ENCODE measurements around the gene APC2.
"Not testable (repeated sequence)": the region's sequence is repeated elsewhere in the genome, so short reads cannot be mapped to it uniquely, and the experiment has no call there.

The APC2 gene

DNA sequence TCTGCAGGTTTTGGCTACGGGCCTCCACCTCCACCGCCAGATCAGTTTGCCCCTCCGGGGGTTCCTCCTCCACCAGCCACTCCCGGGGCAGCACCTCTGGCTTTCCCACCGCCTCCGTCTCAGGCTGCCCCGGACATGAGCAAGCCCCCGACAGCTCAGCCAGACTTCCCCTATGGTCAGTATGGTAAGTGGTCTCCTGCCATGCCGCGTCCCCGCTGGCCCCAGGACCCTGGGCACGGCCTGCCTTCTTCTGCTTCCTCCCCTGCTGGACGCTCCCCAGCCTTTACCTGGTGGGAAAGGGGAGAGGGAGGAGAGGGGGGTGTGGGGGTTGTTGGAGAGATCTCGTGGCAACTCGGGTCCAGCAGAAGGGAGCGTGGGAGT, 17.4 kb upstream of the APC2 start:
- DNase-seq, result no peak

DNA sequence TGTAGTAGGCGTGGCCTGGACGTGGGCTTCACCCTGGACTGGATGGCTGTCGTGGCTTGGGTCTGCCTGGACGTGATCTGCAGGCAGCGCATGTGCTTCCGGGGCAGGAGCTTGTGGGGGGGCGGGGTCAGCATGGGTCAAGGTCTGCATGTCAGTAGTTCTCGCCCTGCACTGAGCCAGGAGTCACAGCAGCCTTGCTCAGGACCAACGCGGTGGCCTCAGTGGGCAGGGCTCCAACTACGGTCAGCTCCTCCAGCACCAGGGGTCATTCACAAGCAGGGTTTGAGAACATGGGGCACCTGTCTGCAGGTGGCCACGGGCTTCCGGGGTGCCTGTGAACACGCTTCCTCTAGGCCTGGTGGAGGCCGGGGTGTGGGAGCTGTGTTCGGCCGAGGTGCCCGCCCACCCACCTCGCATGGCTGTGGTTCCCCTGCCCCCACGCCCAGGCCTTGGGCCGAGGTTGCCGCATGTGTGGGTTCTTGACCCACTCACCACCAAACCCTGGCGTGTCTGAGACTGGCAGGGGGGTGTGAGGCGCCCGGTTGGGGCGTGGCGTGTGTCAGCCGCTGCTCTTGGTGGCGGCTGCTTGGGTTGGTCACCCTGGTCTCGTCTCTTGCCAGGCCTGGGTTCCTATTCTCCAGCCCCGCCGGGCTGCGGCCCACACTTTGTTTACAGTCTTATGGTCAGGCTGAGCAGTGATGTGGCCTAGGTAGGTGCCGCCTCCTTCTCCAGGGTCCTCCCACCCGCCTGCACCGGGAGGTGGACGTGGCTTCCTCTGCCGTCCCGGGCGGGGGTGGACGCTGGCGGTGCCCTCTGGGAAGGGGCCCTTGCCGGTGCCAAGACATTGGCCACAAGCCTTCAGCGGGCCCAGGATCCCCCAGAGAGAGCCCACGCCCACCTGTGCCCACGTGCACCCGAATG, 16.5 kb upstream of the APC2 start:
- DNase-seq, result no peak

DNA sequence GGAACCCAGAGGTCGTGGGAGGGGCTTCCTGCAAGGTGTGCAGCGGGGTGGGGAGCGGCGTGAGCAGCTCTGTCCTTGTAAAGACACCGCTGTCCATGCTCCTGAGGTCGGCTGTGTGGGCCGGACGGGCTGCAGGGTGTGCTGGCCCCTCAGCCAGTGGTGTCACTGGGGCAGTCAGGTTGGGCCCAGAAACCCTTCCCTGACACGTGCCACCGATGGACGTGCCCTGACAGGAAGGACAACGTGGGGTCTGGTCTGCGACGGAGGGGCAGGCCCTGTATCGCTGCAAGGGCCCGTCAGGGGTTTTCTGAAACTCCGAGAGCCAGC, 15.9 kb upstream of the APC2 start:
- no peak for DNase-seq

DNA sequence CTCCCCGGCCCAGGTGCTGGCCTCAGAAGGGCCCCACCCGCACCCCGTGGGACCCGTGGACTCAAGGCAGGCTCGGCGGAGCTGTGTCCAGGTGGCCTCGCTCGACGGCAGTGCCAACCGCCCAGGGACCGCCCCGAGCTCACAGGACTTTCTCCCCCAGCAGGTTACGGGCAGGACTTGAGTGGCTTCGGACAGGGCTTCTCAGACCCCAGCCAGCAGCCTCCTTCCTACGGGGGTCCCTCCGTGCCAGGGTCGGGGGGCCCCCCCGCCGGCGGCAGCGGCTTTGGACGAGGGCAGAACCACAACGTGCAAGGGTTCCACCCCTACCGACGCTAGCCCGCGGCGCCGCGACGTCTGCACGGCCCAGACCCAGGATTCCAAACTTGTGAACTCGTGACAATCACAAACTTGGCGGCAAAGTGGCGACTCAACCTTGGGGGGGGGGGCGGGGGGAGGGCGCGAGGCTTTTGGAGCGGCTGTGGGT, 15.3 kb upstream of the APC2 start:
- no peak for DNase-seq

DNA sequence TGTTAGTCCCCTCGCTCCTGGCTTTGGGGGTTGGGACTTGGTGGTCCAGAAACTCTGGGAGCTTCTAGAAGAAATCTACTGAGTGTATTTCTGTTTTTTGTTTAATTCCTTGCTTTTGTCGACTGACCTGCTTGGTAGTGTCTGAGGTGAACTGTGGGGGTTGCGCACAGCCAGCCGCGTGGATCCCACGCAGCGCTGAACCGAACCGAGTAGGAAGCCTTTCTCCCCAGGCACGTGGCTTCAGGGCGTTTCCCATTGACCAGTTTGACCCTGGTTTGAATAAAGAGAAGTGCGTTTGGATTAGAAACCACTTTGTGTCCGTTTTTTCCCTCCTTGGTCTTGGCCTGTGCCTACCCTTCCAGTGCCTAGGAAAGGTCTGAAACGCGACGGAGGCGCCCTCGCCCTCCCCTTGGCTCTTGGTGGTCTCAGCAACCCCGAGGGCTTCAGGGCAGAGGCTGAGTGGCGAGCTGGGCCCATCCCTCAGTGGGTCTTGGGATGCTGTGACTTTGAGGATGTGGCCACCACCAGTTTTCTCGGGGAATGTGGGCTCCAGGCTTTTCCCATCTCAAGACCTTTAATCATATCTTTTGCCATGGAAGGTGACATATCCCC, 14.4 kb upstream of the APC2 start:
- no peak for DNase-seq

DNA sequence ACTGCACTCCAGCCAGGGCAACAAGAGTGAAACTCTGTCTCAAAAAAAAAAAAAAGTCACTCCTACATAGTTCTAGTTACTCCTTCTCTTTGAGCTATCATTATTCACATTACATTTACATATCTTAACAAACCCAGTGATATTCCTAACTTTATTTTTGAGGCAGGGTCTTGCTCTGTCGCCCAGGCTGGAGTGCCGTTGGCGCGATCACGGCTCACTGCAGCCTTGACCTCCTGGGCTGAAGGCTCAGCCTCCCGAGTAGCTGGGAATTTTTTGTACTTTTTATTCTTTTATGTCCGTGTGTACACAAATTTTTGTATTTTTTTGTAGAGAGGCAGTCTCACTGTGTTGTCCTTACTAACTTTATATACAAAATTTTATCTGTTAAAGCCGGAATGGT, 12.3 kb upstream of the APC2 start:
- DNase-seq, result no peak

DNA sequence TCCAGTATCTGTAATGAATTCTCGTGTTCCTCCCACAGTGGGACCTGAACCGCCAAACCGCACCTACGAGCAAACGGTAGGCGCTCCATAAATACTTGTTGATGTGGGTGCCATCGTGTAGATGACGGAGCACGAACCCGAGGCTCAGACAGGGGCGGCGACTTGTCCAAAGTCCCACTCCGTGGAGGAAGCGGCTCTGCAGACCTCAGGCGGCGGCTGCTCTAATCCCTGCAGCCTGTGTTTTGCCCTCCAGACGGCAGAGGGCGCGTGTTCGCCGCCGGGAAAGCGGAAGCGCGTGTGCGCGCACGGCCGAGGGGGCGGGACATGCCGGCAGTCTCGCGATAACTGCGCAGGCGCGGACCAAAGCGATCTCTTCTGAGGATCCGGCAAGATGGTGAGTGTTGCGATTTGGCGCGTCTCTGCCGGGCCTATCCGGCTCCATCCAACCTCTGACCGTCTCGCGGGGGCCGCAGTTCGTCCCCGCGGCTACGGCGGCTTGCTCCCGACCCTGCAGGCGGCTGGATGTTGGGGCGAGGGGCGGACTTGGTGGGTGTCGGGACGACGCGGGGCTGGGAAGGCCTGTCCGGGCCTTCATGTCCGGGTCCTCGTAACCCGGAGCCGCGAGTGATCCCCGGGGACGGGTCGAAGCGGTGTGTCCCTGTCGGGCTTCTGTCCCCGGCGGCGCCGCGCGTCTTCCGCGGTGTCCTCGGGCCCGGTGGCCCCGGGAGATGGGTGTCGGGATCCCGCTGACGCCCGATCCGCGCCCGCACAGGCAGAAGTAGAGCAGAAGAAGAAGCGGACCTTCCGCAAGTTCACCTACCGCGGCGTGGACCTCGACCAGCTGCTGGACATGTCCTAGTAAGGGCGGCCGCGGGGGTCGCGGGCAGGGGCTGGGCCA, 11.6 kb upstream of the APC2 start, which contains the start of gene RPS15:
Gene RPS15 (plus strand): TSS at position 362 of the 898 bp plus-strand sequence. CDS start 30 bp downstream, at position 392.
- DNase-seq, result peak; percentile 92

DNA sequence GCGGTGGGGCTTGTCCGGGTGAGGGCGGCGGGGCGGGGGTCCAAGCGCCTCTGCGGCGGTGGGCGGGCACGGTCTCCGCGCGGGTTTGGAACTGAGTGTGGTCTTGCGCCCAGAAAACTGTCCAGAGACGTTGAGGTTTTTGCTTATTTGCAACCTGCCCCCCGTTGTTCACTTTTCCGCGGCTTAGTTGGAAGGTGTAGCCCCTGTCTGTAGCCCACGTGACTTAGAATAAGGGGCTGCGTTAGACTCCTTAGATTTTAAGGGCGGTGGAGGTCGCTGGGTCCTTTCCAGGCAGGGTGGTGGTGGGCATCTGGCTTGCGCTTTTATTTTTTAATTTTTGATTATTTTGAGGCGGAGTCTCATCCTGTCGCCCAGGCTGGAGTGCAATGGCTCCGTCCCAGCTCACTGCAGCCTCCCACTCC, 11.0 kb upstream of the APC2 start:
- DNase-seq, result no peak

DNA sequence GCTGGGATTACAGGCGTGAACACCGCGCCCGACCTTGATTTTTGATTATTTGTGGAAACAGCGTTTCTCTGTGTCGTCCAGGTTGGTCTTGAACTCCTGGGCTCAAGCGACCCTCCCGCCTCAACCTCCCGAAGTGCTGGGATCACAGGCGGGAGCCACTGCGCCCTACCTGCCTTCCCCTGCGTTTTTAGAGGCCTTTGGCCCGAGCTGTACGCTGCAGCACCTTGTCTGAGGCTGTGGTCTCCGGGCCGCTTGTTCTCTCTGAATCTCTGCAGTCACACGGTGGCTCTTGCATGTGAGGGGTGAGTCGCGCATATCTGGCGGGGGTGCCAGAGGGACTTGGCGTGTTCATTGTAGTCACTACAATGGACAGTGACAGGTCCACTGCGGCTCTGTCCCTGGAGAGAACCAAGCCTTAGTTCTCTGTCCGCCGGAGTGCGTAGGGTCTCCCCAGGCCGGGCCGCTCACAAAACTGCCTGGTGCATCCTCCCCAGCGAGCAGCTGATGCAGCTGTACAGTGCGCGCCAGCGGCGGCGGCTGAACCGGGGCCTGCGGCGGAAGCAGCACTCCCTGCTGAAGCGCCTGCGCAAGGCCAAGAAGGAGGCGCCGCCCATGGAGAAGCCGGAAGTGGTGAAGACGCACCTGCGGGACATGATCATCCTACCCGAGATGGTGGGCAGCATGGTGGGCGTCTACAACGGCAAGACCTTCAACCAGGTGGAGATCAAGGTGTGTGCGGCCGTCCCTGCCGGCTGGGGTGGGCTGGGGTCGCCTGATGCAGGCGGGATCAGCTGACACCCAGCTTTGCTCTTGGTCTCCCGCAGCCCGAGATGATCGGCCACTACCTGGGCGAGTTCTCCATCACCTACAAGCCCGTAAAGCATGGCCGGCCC, 10.2 kb upstream of the APC2 start:
- DNase-seq, result not testable (repeated sequence)

DNA sequence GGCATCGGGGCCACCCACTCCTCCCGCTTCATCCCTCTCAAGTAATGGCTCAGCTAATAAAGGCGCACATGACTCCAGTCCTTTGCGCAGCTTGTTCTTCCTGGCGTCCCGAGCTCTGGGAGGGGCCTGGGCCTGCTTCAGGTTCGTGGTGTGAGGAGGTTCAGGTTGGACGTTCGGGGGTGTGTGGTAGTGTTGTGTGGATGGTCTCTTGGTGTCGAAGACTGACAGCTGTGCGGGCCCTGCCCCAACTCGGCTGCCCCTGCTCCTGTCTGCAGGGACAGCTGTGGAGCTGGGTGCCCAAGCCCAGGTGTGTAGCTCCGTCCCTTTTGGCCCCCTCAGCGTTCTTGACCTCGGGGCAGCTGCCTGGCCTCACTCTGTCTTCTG, 9.5 kb upstream of the APC2 start:
- no peak for DNase-seq

DNA sequence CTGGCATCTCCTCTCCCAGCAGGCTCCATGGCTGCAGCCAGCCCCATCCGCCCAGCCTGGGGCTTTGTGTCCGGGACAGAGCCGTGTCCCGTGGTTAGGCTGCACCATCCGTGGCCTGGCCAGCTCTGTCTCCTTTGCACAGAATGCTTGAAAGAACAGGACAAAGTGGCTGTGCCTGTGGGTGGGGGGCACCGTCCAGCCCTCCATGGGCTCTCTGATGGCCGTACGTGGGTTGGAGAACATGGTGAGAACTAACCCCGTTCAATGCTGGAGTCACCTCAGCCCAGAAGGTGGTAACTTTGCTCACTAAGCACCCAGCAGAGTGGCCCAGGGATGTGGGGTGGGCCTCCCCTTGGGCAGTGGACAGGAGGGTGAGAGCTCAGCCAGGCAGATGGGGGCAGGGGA, 8.9 kb upstream of the APC2 start:
- DNase-seq, result no peak

DNA sequence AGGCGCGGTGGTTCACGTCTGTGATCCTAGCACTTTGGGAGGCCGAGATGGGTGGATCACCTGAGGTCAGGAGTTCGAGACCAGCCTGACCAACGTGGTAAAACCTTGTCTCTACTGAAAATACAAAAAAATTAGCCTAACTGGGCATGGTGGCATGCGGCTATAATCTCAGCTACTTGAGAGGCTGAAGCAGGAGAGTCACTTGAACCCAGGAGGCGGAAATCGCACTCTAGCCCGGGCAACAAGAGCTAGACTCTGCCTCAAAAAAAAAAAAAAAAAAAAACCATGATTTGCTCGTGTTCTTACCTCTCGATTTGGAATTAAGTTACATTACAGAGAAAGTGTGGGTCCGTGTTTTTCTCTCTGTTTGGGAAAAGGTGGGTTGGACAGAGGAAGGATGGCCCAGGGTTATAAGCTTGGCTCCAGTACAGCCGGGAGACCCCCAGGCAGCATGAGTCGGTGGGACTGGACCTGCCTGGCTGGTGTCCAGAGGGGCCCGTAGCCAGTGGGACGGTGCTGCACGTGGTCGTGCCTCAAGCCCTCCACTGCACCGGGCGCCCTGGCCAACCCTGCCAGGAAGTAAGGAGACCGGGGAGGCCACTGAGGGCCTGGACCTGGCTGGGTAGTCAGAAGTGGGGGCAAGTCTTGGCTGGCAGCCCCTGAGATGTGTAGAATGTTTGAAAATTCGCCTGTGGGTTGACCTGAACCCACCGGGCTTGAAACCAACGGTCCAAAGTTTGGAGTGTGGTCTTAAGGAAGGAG, 8.1 kb upstream of the APC2 start:
- no peak for DNase-seq

DNA sequence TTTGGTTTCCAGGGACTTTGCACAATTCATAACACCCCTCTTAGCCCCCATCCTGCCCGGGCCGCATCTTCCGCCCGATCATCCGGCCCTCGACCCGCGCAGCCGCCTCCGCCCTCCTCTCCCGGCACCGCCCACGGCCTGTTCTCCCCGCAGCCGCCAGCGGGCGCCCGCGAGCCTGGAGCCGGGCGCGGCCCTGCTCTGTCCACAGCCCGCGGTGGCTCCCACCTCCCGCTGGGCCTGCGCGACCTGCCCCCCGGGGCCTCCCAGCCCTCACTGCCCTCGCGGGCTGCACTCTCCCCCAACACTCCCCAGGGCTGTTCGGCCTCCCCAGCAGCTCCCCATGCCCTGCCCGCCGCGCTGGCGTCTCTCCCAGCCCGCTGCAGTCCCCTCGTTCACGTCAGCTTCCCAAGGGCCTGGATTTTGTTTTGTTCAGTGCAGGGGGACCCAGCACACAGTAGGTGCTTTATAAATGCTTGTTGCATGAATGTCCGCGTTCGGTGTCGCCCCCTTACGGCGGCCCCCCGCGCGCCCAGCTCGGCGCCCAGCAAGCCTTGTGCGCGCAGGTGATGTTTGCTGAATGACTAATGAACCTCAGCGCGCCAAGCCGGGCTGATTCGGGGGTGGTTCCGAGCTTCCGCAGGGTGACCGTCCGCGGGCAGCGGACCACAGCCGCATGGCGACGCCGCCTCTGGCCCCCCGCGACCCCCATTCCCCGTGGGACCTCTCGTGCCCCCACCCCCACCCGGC, 4.6 kb upstream of the APC2 start:
- peak; percentile 31 for DNase-seq

DNA sequence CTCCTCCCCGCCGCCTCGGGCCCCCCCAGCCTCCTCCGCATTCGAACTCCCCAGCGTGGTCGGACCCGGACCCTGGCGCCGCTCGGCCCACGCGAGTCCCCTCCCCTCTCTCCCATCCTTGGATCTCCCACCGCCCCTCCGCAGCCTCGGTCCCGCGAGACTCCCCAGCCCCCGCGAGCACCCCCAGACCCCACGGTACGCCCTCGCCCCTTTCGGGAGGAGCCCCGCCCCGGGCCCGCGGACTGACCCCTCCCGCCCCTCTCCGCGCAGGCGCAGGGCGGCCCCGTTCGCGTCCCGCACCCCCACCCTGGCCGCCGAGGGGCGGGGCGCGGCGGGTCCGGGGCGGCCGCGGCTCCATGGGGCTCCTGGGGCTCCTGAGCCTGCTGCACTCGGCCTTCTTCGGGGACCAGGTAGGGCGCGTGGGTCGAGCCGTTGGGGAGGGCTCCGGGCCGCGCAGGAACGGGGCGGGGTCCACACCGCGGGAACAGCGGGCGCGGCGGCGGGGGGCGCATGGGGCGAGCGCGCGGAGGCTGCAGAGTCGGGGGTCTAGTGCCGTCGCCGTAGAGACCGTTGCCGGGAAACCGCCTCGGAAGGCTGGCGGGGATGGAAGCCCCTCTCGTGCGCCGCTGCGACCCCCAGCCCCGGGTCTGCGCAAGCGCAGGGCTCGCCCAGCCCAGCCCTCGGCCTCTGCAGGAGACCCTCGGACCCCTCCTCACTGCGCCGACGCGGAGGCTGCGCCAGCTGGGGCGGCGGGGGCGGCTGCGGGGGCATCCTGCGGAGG, 3.8 kb upstream of the APC2 start:
- no peak for DNase-seq

DNA sequence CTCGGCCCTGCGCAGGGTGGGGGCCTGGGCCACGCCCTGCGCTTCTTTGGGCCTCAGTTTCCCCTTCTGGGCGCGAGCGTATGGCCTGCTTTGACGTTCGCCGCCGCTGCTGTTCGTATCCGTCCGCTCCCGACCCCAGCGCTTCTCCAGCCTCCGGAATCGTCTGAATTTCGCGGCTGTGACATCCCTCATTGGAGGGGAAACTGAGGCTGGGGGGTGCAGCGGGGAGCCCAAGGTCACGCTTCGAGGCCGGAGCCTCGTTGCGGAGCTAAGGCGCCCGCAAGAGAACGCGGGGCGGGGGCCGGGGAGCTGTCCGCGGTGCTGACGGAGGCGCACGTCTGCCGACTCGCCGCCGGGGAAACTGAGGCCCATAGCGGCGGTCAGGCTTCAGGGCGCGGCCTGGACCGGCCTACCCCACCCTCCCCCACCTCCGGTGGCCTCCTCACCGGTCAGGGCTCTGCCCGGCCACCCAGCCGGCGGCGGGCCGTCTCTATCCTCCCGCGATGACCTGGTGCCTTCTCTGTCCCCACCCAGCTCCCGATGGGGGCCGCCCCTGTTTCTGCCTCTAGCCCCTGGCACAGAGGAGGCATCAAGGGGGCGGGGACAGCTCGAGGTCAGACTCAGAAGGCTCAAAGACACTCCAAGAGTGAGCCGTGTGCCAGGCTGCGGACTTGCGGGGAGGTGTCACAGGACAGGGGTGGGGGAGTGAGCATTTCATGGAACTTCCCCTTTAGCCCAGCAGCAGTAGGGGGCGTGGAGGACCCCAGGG, 3.0 kb upstream of the APC2 start:
- no peak for DNase-seq

DNA sequence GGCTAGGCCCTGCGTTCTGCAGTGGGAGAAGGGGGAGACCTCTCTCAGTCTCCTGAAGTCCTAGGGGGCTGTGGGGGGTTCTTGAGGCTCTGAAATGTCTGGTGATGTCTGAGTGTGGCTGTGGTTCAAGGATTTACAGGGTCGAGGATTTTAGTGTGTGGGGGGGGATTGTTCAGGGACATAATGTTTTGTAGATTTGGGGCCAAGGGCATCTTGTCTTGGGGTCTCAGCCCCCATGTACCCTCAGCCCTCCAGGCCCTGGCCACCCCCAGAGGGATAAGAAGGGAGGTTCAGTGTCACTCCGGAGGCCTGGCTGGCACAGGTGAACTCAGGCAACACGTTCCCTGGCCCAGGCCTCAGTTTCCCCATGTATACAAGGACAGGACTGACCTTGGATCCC, 2.4 kb upstream of the APC2 start:
- no peak for DNase-seq

DNA sequence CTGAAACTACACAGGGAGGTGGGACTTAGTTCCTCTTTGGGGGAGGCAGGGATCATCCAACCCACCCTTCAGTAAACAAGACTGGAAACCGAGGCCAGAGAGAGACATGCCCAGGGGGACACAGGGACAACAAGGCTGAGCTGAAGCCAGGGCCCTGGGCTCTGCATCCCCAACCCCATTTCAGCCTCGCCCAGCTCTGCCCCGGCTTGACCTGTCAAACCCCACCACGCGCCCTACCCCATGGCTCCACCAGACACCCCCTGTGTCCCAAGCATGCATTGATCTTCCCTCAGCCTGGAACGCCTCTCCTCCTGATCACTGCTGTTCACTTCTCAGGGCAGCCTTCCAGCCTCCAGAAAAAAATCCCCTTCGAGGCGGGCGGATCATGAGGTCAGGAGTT, 2.0 kb upstream of the APC2 start:
- DNase-seq, result no peak

DNA sequence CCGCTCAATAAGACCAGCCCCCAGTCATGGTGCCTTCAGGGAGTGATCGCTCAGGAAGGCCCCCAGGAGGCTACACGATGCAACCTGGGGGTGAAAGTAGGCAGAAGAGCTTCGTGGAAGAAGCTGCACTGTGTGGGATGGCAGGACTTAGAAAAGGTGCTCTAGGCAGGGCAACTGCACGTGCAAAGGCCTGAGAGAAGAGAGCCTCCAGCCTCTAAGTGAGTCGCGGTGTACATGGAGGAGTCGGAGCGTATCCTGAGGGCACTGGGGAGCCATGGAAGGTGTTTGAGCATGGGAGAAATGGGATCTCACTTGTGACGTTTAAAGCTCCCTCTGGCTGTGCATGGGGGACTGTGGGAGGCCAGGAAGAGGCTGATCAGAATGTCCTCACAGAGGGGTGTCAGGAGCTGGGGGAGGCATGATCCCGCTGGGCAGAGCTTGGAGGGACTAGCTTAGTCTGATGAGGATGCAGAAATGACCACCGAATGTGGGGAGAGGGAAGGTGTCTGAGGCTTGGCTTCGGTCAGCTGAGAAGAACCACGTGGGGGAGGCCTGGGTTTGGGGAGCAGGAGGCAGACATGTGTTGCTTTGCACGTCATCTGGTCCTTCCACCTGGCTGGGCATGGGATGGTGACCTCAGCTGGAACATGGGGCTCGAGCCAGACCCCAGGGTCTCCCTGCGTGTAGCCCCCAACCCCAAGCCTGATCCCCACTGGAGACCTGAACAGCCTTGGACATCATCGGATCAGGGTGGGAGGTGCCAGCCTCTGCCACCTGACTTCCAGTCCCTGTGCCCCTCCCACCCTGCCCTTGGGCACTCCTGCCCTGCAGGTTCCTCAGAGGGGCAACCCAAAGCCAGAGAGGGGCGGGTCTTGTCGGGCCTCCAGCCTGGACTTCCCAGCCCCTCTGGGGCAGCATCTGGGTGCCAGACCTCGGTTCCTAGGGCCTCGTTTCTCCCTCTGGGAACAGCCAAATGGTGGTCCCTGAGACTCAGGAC, 1.1 kb downstream of the APC2 start:
- DNase-seq, result no peak

All from GDM1 (cell line).